Parathyroid adenoma (tissue), 2 donors: Measurements from ENCODE around the gene DACT3.

ENCODE experiments used
- H2AFZ ChIP-seq: fragments of 300-600 bp; sonication (generic); one replicate; pipeline ENCODE4 v1.7.0; 2017; ENCODE audit warnings: antibody characterized with exemption, mild to moderate bottlenecking
- H3K27ac ChIP-seq: fragments of 300-600 bp; sonication (generic); one replicate; pipeline ENCODE4 v1.7.0; 2017
- H3K27me3 ChIP-seq: fragments of 300-600 bp; sonication (generic); one replicate; pipeline ENCODE4 v1.7.0; 2017; ENCODE audit warnings: low read length; ENCODE audit not compliant: control insufficient read depth, insufficient read depth
- H3K36me3 ChIP-seq: fragments of 300-600 bp; sonication (generic); one replicate; pipeline ENCODE4 v1.7.0; 2017; ENCODE audit warnings: low read length; ENCODE audit not compliant: control insufficient read depth, insufficient read depth
- H3K4me1 ChIP-seq: fragments of 300-600 bp; sonication (generic); one replicate; pipeline ENCODE4 v1.7.0; 2017; ENCODE audit warnings: control low read depth
- H3K4me2 ChIP-seq: fragments of 300-600 bp; sonication (generic); one replicate; pipeline ENCODE4 v1.7.0; 2017; ENCODE audit warnings: low read length
- H3K4me3 ChIP-seq: fragments of 300-600 bp; sonication (generic); one replicate; pipeline ENCODE4 v1.7.0; 2017; ENCODE audit warnings: low read depth, low read length
- H3K79me2 ChIP-seq: fragments of 300-600 bp; sonication (generic); one replicate; pipeline ENCODE4 v1.7.0; 2017; ENCODE audit warnings: control low read depth
- H3K9ac ChIP-seq: fragments of 300-600 bp; sonication (generic); one replicate; pipeline ENCODE4 v1.7.0; 2017; ENCODE audit warnings: mild to moderate bottlenecking
- H3K9me3 ChIP-seq: fragments of 300-600 bp; sonication (generic); one replicate; pipeline ENCODE4 v1.7.0; 2017; ENCODE audit warnings: low read length; ENCODE audit not compliant: control insufficient read depth
- TF ChIP-seq, protein P1 (sequence below): fragments of 300-600 bp; sonication (generic); IDR thresholded peaks from one replicate; pipeline ENCODE4 v1.7.0; 2017; ENCODE audit warnings: antibody characterized with exemption, mild to moderate bottlenecking
- donor health status: primary hyperparathyroidism.

The DACT3 gene

DNA sequence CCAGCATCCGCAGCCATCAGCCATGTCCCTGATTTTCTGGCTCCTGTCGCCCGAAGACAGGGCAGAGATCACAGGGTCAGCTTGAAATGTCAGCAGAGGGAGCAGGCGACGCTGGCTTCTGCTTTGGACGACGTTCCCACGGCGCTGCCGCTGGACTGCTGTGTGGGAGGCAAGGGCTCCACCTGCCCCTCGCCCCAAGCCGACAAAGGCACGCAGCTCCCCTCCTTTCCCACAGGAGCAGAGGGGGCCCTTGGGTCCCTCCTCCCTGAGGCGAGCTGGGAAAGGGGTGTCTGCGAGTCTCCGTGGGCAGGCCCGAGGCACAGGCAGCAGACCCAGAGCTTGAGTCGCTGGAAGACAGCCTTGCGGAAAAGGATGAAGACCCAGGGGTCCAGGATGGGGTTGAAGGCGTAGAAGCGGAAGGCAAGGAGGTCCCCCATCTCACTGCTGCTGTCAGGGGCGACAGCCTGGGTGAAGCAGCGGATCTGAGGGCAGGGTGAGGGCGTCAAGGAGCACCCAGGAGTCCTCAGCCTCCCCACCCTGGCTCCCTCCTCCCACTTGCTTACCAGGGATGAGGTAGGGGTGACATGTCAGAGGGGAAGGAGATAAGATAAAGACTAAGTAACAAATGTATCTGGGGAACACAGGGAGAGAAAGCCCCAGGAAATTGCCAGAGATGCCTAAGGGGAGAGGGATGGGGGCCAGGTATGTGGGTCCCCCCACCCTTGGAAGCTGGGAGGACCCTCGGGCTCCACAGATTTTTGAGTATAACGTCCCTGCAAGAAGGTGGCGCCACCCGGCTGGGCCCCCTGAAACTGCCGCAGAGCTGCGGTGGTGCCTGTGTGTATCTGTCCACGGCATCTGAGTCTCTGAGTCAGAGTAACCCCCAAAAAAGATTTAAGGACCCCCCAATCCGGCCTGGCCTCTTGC lies 39.5 kb downstream of the DACT3 start:
- Histone ChIP-seq H3K27me3 (no peaks in the 10 kb centered on the region), H3K9ac (no peak overlapping the region), H3K27ac (no peak overlapping the region), H2AFZ (no peak overlapping the region), H3K9me3 (no peaks in the 10 kb centered on the region), H3K79me2 (no peaks in the 10 kb centered on the region), H3K4me1 (no peaks in the 10 kb centered on the region), H3K36me3 (no peaks in the 10 kb centered on the region), H3K4me2 (no peak overlapping the region), H3K4me3 (no peak overlapping the region)
- TF ChIP-seq, protein P1, sequence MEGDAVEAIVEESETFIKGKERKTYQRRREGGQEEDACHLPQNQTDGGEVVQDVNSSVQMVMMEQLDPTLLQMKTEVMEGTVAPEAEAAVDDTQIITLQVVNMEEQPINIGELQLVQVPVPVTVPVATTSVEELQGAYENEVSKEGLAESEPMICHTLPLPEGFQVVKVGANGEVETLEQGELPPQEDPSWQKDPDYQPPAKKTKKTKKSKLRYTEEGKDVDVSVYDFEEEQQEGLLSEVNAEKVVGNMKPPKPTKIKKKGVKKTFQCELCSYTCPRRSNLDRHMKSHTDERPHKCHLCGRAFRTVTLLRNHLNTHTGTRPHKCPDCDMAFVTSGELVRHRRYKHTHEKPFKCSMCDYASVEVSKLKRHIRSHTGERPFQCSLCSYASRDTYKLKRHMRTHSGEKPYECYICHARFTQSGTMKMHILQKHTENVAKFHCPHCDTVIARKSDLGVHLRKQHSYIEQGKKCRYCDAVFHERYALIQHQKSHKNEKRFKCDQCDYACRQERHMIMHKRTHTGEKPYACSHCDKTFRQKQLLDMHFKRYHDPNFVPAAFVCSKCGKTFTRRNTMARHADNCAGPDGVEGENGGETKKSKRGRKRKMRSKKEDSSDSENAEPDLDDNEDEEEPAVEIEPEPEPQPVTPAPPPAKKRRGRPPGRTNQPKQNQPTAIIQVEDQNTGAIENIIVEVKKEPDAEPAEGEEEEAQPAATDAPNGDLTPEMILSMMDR = no peak

DNA sequence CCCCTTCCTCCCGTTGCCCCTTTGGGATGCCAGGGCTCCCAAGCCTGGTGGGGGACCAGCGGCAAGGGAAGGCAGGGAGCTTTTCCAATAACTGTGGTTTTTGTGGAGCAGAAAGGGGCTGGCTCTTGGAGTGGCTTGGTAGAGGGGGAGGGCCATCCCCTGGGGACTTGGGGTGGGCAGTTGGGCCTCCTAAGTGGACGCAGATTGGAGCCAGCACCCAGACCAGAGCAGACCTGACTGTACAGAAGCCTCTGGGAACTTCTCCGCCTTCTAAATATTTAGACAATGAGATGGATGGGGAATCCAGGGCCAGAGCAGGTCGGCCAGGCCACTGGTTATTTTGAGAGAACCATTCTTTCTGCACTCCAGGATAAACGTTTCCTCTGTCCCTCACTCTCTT lies 40.3 kb downstream of the DACT3 start:
- H3K4me2 ChIP-seq = no peak overlapping the region
- TF ChIP-seq, protein P1 = no peak

DNA sequence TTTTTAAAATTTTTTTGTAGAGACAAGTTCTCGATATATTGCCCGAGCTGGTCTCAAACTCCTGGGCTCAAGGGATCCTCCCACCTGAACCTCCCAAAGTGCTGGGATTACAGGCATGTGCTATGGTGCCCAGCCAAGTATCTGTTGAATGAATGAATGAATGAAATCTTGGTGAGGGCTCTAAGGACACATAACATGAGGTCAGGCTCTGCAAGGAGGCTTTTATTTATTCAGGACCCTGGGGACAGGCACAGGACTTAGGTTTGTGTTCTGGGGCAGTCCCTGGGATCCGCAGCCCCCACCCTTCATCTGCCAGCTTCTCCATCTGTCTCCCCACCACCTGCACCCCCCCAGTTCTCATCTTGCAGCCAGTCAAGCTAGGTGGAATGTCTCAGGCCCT lies 40.7 kb downstream of the DACT3 start:
- no peak overlapping the region for H3K4me2 ChIP-seq
- no peaks in the 10 kb centered on the region for H3K79me2 ChIP-seq
- H3K27ac ChIP-seq = no peak overlapping the region
- no peak overlapping the region for H2AFZ ChIP-seq
- H3K27me3 ChIP-seq = no peaks in the 10 kb centered on the region
- no peaks in the 10 kb centered on the region for H3K36me3 ChIP-seq
- no peaks in the 10 kb centered on the region for H3K9me3 ChIP-seq
- no peaks in the 10 kb centered on the region for H3K4me1 ChIP-seq
- no peak overlapping the region for H3K9ac ChIP-seq
- no peak overlapping the region for H3K4me3 ChIP-seq
- TF ChIP-seq, protein P1 = no peak

More for the DNA sequence above, 40.3 kb downstream of the DACT3 start:
- H3K36me3 ChIP-seq = no peaks in the 10 kb centered on the region
- H3K27me3 ChIP-seq = no peaks in the 10 kb centered on the region
- no peak overlapping the region for H3K4me3 ChIP-seq
- no peak overlapping the region for H3K9ac ChIP-seq
- no peak overlapping the region for H3K27ac ChIP-seq
- no peaks in the 10 kb centered on the region for H3K4me1 ChIP-seq
- no peaks in the 10 kb centered on the region for H3K79me2 ChIP-seq
- H2AFZ ChIP-seq = no peak overlapping the region
- no peaks in the 10 kb centered on the region for H3K9me3 ChIP-seq

DNA sequence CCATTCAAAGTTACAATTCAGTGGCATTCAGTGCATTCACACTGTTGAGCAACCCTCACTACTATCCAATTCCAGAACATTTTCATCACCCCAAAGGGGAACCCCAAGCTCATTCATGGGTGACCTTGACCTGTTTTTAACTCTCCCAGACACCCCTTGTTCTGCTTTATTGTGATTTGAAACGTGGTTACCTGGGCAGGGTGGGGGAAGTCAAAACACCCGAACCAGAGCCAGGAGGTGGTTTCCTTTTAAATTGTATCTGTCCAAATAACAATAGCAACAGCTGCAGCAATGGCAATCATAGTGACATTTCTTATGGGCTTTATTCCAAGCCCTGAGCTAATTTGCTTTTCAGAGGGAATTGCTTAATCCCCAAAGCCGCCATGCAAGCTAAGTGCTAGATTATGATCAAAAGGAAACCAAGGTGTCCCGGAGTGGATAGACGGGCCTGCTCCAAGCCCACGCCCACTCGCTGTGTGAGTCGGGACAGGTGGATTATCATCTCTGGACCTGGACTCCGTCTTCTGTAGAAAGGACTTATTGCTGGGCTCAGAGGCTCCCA lies 42.2 kb downstream of the DACT3 start:
- Histone ChIP-seq H3K36me3 (no peaks in the 10 kb centered on the region), H3K4me2 (no peak overlapping the region), H3K9me3 (no peaks in the 10 kb centered on the region), H3K9ac (no peak overlapping the region), H3K4me1 (no peaks in the 10 kb centered on the region), H3K27ac (no peak overlapping the region), H3K27me3 (no peaks in the 10 kb centered on the region), H3K79me2 (no peaks in the 10 kb centered on the region), H3K4me3 (no peak overlapping the region), H2AFZ (peak overlapping the region; percentile 56)
- TF ChIP-seq, protein P1 = no peak
